ENCODE data around the gene CETN2. TPM values are rescaled to one million over a fixed set of nuclear protein-coding genes. Genes with fewer than 3 reads are reported as not detected.

Gene CETN2
- polyA plus RNA-seq, 1 donor (not counting 4 experiments of a cell fraction or from before 2014, with no cell fraction given) = 69.0 TPM

- Histone ChIP-seq H3K79me2 (ENCODE audit: control insufficient read depth, insufficient read depth, low read length) (peaks cover 34% of the 10 kb centered on the region), H3K27ac (ENCODE audit: control insufficient read depth, insufficient read depth, low read length) (no peak overlapping the region), H3K4me2 (ENCODE audit: control insufficient read depth, extremely low read depth, insufficient read depth, low read depth, low read length) (no peak overlapping the region), H3K9me3 (ENCODE audit: control insufficient read depth, low read depth, low read length) (no peaks in the 10 kb centered on the region), H3K4me1 (ENCODE audit: control insufficient read depth, extremely low read depth, insufficient read depth, low read length) (peaks cover 2% of the 10 kb centered on the region), H3K9ac (ENCODE audit: control insufficient read depth, extremely low read depth, insufficient read depth, low read length) (no peak overlapping the region), H3K36me3 (ENCODE audit: control insufficient read depth in 2 of 2, extremely low read depth in 1 of 2, insufficient read depth in 2 of 2, low read length in 2 of 2) (peaks cover 12 to 13% of the 10 kb centered on the region in 2 experiments), H3K27me3 (ENCODE audit: control insufficient read depth, extremely low read depth, insufficient read depth, low read length) (no peaks in the 10 kb centered on the region), H2AFZ (ENCODE audit: control insufficient read depth, low read length) (no peak overlapping the region), H4K20me1 (ENCODE audit: control insufficient read depth, extremely low read depth, insufficient read depth, low read length) (no peaks in the 10 kb centered on the region), H3K9me1 (ENCODE audit: control insufficient read depth, extremely low read depth, insufficient read depth, low read length) (no peaks in the 10 kb centered on the region), H3K4me3 (ENCODE audit: control insufficient read depth in 2 of 3, extremely low read depth in 1 of 3, insufficient read depth in 2 of 3, low read depth in 1 of 3, low read length in 3 of 3) (no peak overlapping the region)
- dilution Hi-C loops (cut with MboI; ENCODE audit: extremely low pct_ligation_motif_present, low sequenced_read_pairs) = no loop called here
- TF ChIP-seq EZH2 (IDR thresholded peaks at IDR 0.05; ENCODE audit: low read length) = no peak
- FAIRE-seq = no peak
- no peak for DNase-seq (ENCODE audit: low read depth, low spot score)
Observed at GRCh38 chrX:152847281-152847680, 16.7 kb upstream of the CETN2 start.

- dilution Hi-C loops (cut with MboI; ENCODE audit: extremely low pct_ligation_motif_present, low sequenced_read_pairs) = no loop called here
- FAIRE-seq = no peak
Observed at GRCh38 chrX:152845618-152846240, 15.2 kb upstream of the CETN2 start.

More at GRCh38 chrX:152845618-152846240, 15.2 kb upstream of the CETN2 start:
- peaks cover 50% of the 10 kb centered on the region for H3K79me2 ChIP-seq (ENCODE audit: control insufficient read depth, insufficient read depth, low read length)
- H3K9me1 ChIP-seq (ENCODE audit: control insufficient read depth, extremely low read depth, insufficient read depth, low read length) = no peaks in the 10 kb centered on the region
- H3K9me3 ChIP-seq (ENCODE audit: control insufficient read depth, low read depth, low read length) = no peaks in the 10 kb centered on the region
- peaks cover 5 to 12% of the 10 kb centered on the region in 2 experiments for H3K36me3 ChIP-seq (ENCODE audit: control insufficient read depth in 2 of 2, extremely low read depth in 1 of 2, insufficient read depth in 2 of 2, low read length in 2 of 2)
- no peak overlapping the region for H3K27ac ChIP-seq (ENCODE audit: control insufficient read depth, insufficient read depth, low read length)
- peaks cover 2% of the 10 kb centered on the region for H3K4me1 ChIP-seq (ENCODE audit: control insufficient read depth, extremely low read depth, insufficient read depth, low read length)
- H2AFZ ChIP-seq (ENCODE audit: control insufficient read depth, low read length) = no peak overlapping the region
- no peak overlapping the region for H3K9ac ChIP-seq (ENCODE audit: control insufficient read depth, extremely low read depth, insufficient read depth, low read length)
- H3K4me3 ChIP-seq (ENCODE audit: control insufficient read depth in 2 of 3, extremely low read depth in 1 of 3, insufficient read depth in 2 of 3, low read depth in 1 of 3, low read length in 3 of 3) = no peak overlapping the region
- no peaks in the 10 kb centered on the region for H3K27me3 ChIP-seq (ENCODE audit: control insufficient read depth, extremely low read depth, insufficient read depth, low read length)
- no peak overlapping the region for H3K4me2 ChIP-seq (ENCODE audit: control insufficient read depth, extremely low read depth, insufficient read depth, low read depth, low read length)
- DNase-seq (ENCODE audit: low read depth, low spot score) = no peak
- H4K20me1 ChIP-seq (ENCODE audit: control insufficient read depth, extremely low read depth, insufficient read depth, low read length) = no peaks in the 10 kb centered on the region
- TF ChIP-seq CTCF (optimal IDR thresholded peaks at IDR 0.05 in 1 of 3, IDR thresholded peaks at IDR 0.05 in 1 of 3, conservative IDR thresholded peaks at IDR 0.05 in 1 of 3; ENCODE audit: extremely low read depth in 1 of 3, insufficient read depth in 2 of 3, low read length in 3 of 3) = no peak
- no peak for TF ChIP-seq EZH2 (IDR thresholded peaks at IDR 0.05; ENCODE audit: low read length)
